ENCODE measurements around the gene EFCAB13. TPM values are rescaled to one million over a fixed set of nuclear protein-coding genes. Genes with fewer than 3 reads are reported as not detected.

EFCAB13 gene
- total and polyA plus RNA-seq, 2 of the 4 experiments (the other 2 are of a cell fraction): 0.77 to 1.4 TPM

- TF ChIP-seq, protein P1, sequence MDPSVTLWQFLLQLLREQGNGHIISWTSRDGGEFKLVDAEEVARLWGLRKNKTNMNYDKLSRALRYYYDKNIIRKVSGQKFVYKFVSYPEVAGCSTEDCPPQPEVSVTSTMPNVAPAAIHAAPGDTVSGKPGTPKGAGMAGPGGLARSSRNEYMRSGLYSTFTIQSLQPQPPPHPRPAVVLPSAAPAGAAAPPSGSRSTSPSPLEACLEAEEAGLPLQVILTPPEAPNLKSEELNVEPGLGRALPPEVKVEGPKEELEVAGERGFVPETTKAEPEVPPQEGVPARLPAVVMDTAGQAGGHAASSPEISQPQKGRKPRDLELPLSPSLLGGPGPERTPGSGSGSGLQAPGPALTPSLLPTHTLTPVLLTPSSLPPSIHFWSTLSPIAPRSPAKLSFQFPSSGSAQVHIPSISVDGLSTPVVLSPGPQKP (IDR thresholded peaks at IDR 0.05; ENCODE audit: borderline replicate concordance, low read depth, low read length): no peak
- TF ChIP-seq BHLHE40 (IDR thresholded peaks at IDR 0.05; ENCODE audit: low read depth, low read length) (no peak), SMC3 (IDR thresholded peaks at IDR 0.05; ENCODE audit: low read depth, low read length) (no peak), POLR2A (IDR thresholded peaks at IDR 0.05; ENCODE audit: low read depth, low read length) (no peak), RCOR1 (IDR thresholded peaks at IDR 0.05; ENCODE audit: insufficient replicate concordance, low read length) (no peak)
Observed at GRCh38 chr17:47316311-47316710, 7.4 kb upstream of the EFCAB13 start (continued).

All from IMR-90 (cell line).